ENCODE measurements around the gene CYTH1.

The CYTH1 gene

DNA sequence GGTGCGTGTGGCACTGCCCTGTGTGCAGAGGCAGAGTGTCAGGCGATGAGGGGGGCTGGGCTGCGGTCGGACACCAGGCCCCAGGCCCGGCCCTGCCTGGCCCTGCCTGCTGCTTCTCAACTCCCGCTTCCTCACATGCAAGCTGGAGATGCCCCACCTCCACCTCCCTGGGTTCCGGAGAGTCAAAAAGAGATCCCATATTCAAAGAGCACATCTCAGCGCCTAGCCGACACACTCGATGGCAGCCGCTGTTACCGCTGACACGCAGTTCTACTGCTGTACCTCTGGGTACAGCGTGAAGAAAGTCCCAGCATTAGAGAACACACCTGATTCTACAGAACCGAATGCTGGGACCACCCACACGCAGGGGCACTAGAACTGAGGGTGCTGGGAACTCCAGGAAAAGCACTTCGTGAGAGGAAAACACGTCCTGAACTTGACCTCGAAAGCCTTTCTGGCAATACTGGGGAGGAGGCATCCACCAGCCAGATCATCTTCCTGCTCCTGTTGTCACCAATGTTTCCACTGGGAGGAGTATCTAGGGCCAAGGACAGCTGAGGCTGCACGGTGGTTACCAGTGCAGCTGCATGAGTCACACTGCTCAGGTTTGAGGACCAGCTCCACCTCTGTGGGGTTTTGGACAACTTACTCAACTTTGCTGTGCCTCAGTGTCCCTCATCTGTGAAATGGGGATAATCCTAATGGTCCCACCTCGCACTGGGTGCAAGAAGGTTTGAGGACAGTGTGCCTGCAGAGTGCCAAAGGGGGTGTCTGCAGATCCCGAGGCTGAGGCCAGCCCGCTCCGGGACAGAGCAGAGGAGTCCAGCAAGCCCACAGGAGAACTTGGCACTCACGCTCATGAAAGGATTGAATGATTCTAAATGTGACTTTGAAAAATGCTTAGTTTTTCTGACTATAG lies 104.5 kb downstream of the CYTH1 start:
- Histone ChIP-seq H3K27ac (no peak overlapping the region), H3K9ac (no peak overlapping the region), H3K36me3 (ENCODE audit: control insufficient read depth, insufficient read depth, low read length) (no peaks in the 10 kb centered on the region), H3K4me1 (no peaks in the 10 kb centered on the region), H3K9me3 (ENCODE audit: control insufficient read depth, low read length) (no peaks in the 10 kb centered on the region), H3K4me2 (ENCODE audit: low read length) (no peak overlapping the region), H3K79me2 (no peaks in the 10 kb centered on the region), H2AFZ (no peak overlapping the region), H3K4me3 (ENCODE audit: low read depth, low read length) (no peak overlapping the region), H3K27me3 (ENCODE audit: control insufficient read depth, insufficient read depth, low read length) (no peaks in the 10 kb centered on the region)
- TF ChIP-seq, protein P1, sequence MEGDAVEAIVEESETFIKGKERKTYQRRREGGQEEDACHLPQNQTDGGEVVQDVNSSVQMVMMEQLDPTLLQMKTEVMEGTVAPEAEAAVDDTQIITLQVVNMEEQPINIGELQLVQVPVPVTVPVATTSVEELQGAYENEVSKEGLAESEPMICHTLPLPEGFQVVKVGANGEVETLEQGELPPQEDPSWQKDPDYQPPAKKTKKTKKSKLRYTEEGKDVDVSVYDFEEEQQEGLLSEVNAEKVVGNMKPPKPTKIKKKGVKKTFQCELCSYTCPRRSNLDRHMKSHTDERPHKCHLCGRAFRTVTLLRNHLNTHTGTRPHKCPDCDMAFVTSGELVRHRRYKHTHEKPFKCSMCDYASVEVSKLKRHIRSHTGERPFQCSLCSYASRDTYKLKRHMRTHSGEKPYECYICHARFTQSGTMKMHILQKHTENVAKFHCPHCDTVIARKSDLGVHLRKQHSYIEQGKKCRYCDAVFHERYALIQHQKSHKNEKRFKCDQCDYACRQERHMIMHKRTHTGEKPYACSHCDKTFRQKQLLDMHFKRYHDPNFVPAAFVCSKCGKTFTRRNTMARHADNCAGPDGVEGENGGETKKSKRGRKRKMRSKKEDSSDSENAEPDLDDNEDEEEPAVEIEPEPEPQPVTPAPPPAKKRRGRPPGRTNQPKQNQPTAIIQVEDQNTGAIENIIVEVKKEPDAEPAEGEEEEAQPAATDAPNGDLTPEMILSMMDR (IDR thresholded peaks at IDR 0.05), result no peak

- no peaks in the 10 kb centered on the region for H3K79me2 ChIP-seq
These were observed 105.4 kb downstream of the CYTH1 start for GRCh38 chr17:78676412-78677302.

GRCh38 chr17:78675836-78676235 lies 106.2 kb downstream of the CYTH1 start:
- H3K27me3 ChIP-seq (ENCODE audit: control insufficient read depth, insufficient read depth, low read length), result no peaks in the 10 kb centered on the region
- TF ChIP-seq, protein P1 (IDR thresholded peaks at IDR 0.05), result no peak
- H3K36me3 ChIP-seq (ENCODE audit: control insufficient read depth, insufficient read depth, low read length), result no peaks in the 10 kb centered on the region
- no peak overlapping the region for H3K4me2 ChIP-seq (ENCODE audit: low read length)
- H3K79me2 ChIP-seq, result no peaks in the 10 kb centered on the region
- H3K27ac ChIP-seq, result no peak overlapping the region
- H3K4me1 ChIP-seq, result no peaks in the 10 kb centered on the region
- H3K9me3 ChIP-seq (ENCODE audit: control insufficient read depth, low read length), result no peaks in the 10 kb centered on the region
- H2AFZ ChIP-seq, result no peak overlapping the region
- H3K9ac ChIP-seq, result no peak overlapping the region
- no peak overlapping the region for H3K4me3 ChIP-seq (ENCODE audit: low read depth, low read length)

More at GRCh38 chr17:78676412-78677302, 105.4 kb downstream of the CYTH1 start:
- Histone ChIP-seq H3K9me3 (ENCODE audit: control insufficient read depth, low read length) (no peaks in the 10 kb centered on the region), H3K4me1 (no peaks in the 10 kb centered on the region), H3K4me2 (ENCODE audit: low read length) (no peak overlapping the region), H2AFZ (no peak overlapping the region), H3K27me3 (ENCODE audit: control insufficient read depth, insufficient read depth, low read length) (no peaks in the 10 kb centered on the region), H3K36me3 (ENCODE audit: control insufficient read depth, insufficient read depth, low read length) (no peaks in the 10 kb centered on the region), H3K27ac (no peak overlapping the region), H3K9ac (no peak overlapping the region), H3K4me3 (ENCODE audit: low read depth, low read length) (no peak overlapping the region)
- TF ChIP-seq, protein P1 (IDR thresholded peaks at IDR 0.05), result no peak

GRCh38 chr17:78675316-78675616 lies 106.8 kb downstream of the CYTH1 start:
- no peak overlapping the region for H3K4me2 ChIP-seq (ENCODE audit: low read length)
- no peak overlapping the region for H3K4me3 ChIP-seq (ENCODE audit: low read depth, low read length)
- no peak overlapping the region for H3K27ac ChIP-seq
- no peaks in the 10 kb centered on the region for H3K27me3 ChIP-seq (ENCODE audit: control insufficient read depth, insufficient read depth, low read length)
- H3K4me1 ChIP-seq, result no peaks in the 10 kb centered on the region
- no peak overlapping the region for H3K9ac ChIP-seq
- no peaks in the 10 kb centered on the region for H3K36me3 ChIP-seq (ENCODE audit: control insufficient read depth, insufficient read depth, low read length)
- H2AFZ ChIP-seq, result no peak overlapping the region
- TF ChIP-seq, protein P1 (IDR thresholded peaks at IDR 0.05), result no peak
- H3K79me2 ChIP-seq, result no peaks in the 10 kb centered on the region
- no peaks in the 10 kb centered on the region for H3K9me3 ChIP-seq (ENCODE audit: control insufficient read depth, low read length)

Data from parathyroid adenoma (tissue), 2 donors.